ENCODE measurements around the gene RIN3. TPM values are rescaled to one million over a fixed set of nuclear protein-coding genes. Genes with fewer than 3 reads are reported as not detected.

Gene RIN3
- total and polyA plus RNA-seq, 2 experiments from 2014 or later, result 1.8 to 7.0 TPM

- Histone ChIP-seq H3K9me3 (ENCODE audit: low read depth) (no peaks in the 10 kb centered on the region), H3K9me2 (ENCODE audit: insufficient read depth) (no peaks in the 10 kb centered on the region), H3K4me2 (ENCODE audit: unreplicated experiment) (no peak overlapping the region), H2AFZ (no peak overlapping the region), H3K36me3 (ENCODE audit: low read depth) (peaks cover 6% of the 10 kb centered on the region; the same call in 1 of the 2 replicates), H3K27ac (no peak overlapping the region), H3K27me3 (replicated peaks; ENCODE audit: insufficient read depth) (no peaks in the 10 kb centered on the region), H3F3A (ENCODE audit: insufficient read depth) (no peaks in the 10 kb centered on the region), H3K4me3 (no peak overlapping the region), H3K9ac (no peak overlapping the region), H4K20me1 (ENCODE audit: insufficient read depth) (no peaks in the 10 kb centered on the region), H3K4me1 (ENCODE audit: insufficient read depth) (peaks cover 11% of the 10 kb centered on the region), H3K79me2 (ENCODE audit: insufficient read depth) (no peaks in the 10 kb centered on the region)
- 97 to 99% methylated on average over 13 of the region's 13 CpGs for WGBS, 2 experiments (ENCODE audit: low coverage in 1 of 2, low lambda C conversion rate in 2 of 2, missing lambda C conversion rate in 2 of 2)
- no peak for DNase-seq
- no peak for TF ChIP-seq EZH2phosphoT487 (IDR thresholded peaks at IDR 0.05; ENCODE audit: insufficient read depth, low read depth)
- no peak for TF ChIP-seq EZH2 (IDR thresholded peaks at IDR 0.05; ENCODE audit: insufficient read depth, poor library complexity, severe bottlenecking)
- in situ Hi-C loops (cut with MboI), result no loop called here
Measured at GRCh38 chr14:92577321-92577742, 63.8 kb downstream of the RIN3 start.

- no peaks in the 10 kb centered on the region for H3K9me2 ChIP-seq (ENCODE audit: insufficient read depth)
- no peak overlapping the region for H3K4me3 ChIP-seq
- peaks cover 6% of the 10 kb centered on the region; the same call in 1 of the 2 replicates for H3K36me3 ChIP-seq (ENCODE audit: low read depth)
- 69 to 81% methylated on average over 3 of the region's 3 CpGs for WGBS, 2 experiments (ENCODE audit: low coverage in 1 of 2, low lambda C conversion rate in 2 of 2, missing lambda C conversion rate in 2 of 2)
- no peaks in the 10 kb centered on the region for H4K20me1 ChIP-seq (ENCODE audit: insufficient read depth)
- H2AFZ ChIP-seq, result no peak overlapping the region
- in situ Hi-C loops (cut with MboI), result no loop called here
- no peaks in the 10 kb centered on the region for H3K27me3 ChIP-seq (replicated peaks; ENCODE audit: insufficient read depth)
- peak; percentile 80 for DNase-seq
- no peaks in the 10 kb centered on the region for H3F3A ChIP-seq (ENCODE audit: insufficient read depth)
- no peaks in the 10 kb centered on the region for H3K9me3 ChIP-seq (ENCODE audit: low read depth)
- no peak overlapping the region; the same call in 1 of the 2 replicates for H3K27ac ChIP-seq
- no peak overlapping the region for H3K9ac ChIP-seq
- no peak overlapping the region for H3K4me2 ChIP-seq (ENCODE audit: unreplicated experiment)
- TF ChIP-seq EZH2 (IDR thresholded peaks at IDR 0.05; ENCODE audit: insufficient read depth, poor library complexity, severe bottlenecking) (no peak), EZH2phosphoT487 (IDR thresholded peaks at IDR 0.05; ENCODE audit: insufficient read depth, low read depth) (no peak)
- peaks cover 11% of the 10 kb centered on the region for H3K4me1 ChIP-seq (ENCODE audit: insufficient read depth)
- no peaks in the 10 kb centered on the region for H3K79me2 ChIP-seq (ENCODE audit: insufficient read depth)
Measured at GRCh38 chr14:92578511-92578910, 64.9 kb downstream of the RIN3 start.

GRCh38 chr14:92579244-92579936, 65.8 kb downstream of the RIN3 start:
- Histone ChIP-seq H2AFZ (no peak overlapping the region), H3K9me3 (ENCODE audit: low read depth) (no peaks in the 10 kb centered on the region), H3K79me2 (ENCODE audit: insufficient read depth) (no peaks in the 10 kb centered on the region), H3F3A (ENCODE audit: insufficient read depth) (no peaks in the 10 kb centered on the region), H3K36me3 (ENCODE audit: low read depth) (peaks cover 6% of the 10 kb centered on the region; the same call in 1 of the 2 replicates), H3K27ac (no peak overlapping the region; the same call in 1 of the 2 replicates), H3K9ac (no peak overlapping the region), H3K9me2 (ENCODE audit: insufficient read depth) (no peaks in the 10 kb centered on the region), H3K4me3 (no peak overlapping the region), H3K4me2 (ENCODE audit: unreplicated experiment) (no peak overlapping the region), H3K27me3 (replicated peaks; ENCODE audit: insufficient read depth) (no peaks in the 10 kb centered on the region), H4K20me1 (ENCODE audit: insufficient read depth) (no peaks in the 10 kb centered on the region), H3K4me1 (ENCODE audit: insufficient read depth) (peaks cover 11% of the 10 kb centered on the region)
- 71 to 72% methylated on average over 2 of the region's 2 CpGs for WGBS, 2 experiments (ENCODE audit: low coverage in 1 of 2, low lambda C conversion rate in 2 of 2, missing lambda C conversion rate in 2 of 2)
- no peak for TF ChIP-seq EZH2 (IDR thresholded peaks at IDR 0.05; ENCODE audit: insufficient read depth, poor library complexity, severe bottlenecking)
- TF ChIP-seq EZH2phosphoT487 (IDR thresholded peaks at IDR 0.05; ENCODE audit: insufficient read depth, low read depth), result no peak
- in situ Hi-C loops (cut with MboI), result no loop called here
- DNase-seq, result peak; percentile 40

- no peak overlapping the region for H3K27ac ChIP-seq
- DNase-seq, result no peak
- H3K9ac ChIP-seq, result no peak overlapping the region
- H3K4me1 ChIP-seq (ENCODE audit: insufficient read depth), result peaks cover 21% of the 10 kb centered on the region
- H3K9me3 ChIP-seq (ENCODE audit: low read depth), result no peaks in the 10 kb centered on the region
- no peaks in the 10 kb centered on the region for H3K9me2 ChIP-seq (ENCODE audit: insufficient read depth)
- peaks cover 12% of the 10 kb centered on the region for H3F3A ChIP-seq (ENCODE audit: insufficient read depth)
- H3K4me3 ChIP-seq, result no peak overlapping the region
- H3K4me2 ChIP-seq (ENCODE audit: unreplicated experiment), result no peak overlapping the region
- H3K36me3 ChIP-seq (ENCODE audit: low read depth), result peaks cover 6% of the 10 kb centered on the region; the same call in 1 of the 2 replicates
- H3K27me3 ChIP-seq (replicated peaks; ENCODE audit: insufficient read depth), result no peaks in the 10 kb centered on the region
- TF ChIP-seq EZH2 (IDR thresholded peaks at IDR 0.05; ENCODE audit: insufficient read depth, poor library complexity, severe bottlenecking), result no peak
- TF ChIP-seq EZH2phosphoT487 (IDR thresholded peaks at IDR 0.05; ENCODE audit: insufficient read depth, low read depth), result no peak
- H2AFZ ChIP-seq, result no peak overlapping the region
- WGBS, 2 experiments (ENCODE audit: low coverage in 1 of 2, low lambda C conversion rate in 2 of 2, missing lambda C conversion rate in 2 of 2), result 91 to 94% methylated on average over 7 of the region's 7 CpGs
- H3K79me2 ChIP-seq (ENCODE audit: insufficient read depth), result no peaks in the 10 kb centered on the region
- in situ Hi-C loops (cut with MboI), result no loop called here
- no peaks in the 10 kb centered on the region for H4K20me1 ChIP-seq (ENCODE audit: insufficient read depth)
Measured at GRCh38 chr14:92581206-92581605, 67.6 kb downstream of the RIN3 start.
